Lower leg skin (tissue), 4 donors: ENCODE results near the gene TUSC7. TPM values are rescaled to one million over a fixed set of nuclear protein-coding genes. Genes with fewer than 3 reads are reported as not detected.

Source experiments
- DNase-seq, 2 donors: peaks; one replicate each; pipeline ENCODE4 v3.0.0-alpha.2; 2019; ENCODE audit warnings: low spot score in 2 of 2
- H3K4me3 ChIP-seq: fragments of 200-600 bp; sonication (generic); 2 replicates; pipeline ENCODE4 v1.5.1; 2017; ENCODE audit warnings: mild to moderate bottlenecking, low read depth; ENCODE audit not compliant: poor library complexity, severe bottlenecking
- CTCF ChIP-seq, 3 donors: fragments of 450-650 bp; IDR thresholded peaks; one replicate each; pipeline ENCODE4 v1.5.1; 2016; ENCODE audit warnings: antibody characterized with exemption in 3 of 3, mild to moderate bottlenecking in 3 of 3, moderate library complexity in 2 of 3
- POLR2A ChIP-seq, 2 donors: fragments of 450-650 bp; IDR thresholded peaks; one replicate each; pipeline ENCODE4 v1.6.1; 2016 to 2017; ENCODE audit warnings: antibody characterized with exemption in 2 of 2, mild to moderate bottlenecking in 1 of 2, moderate library complexity in 1 of 2
- WGBS, 2 donors: methylation state at CpG; one replicate each; pipeline ENCODE4 v1.1.5; 2018; 5-methylcytosine and 5-hydroxymethylcytosine counted together
- intact Hi-C: fragments of 100-400 bp; cut with DNase I; formaldehyde crosslinking; loops from one replicate; pipeline ENCODE4 v1.15.0; 2023; ENCODE audit warnings: low total_unique reads
- total RNA-seq, 4 donors: library from RNA; depleted of rRNA; stranded (reverse); fragments of >200 nt; gene quantifications; one replicate each; pipeline ENCODE4 v1.1.0, GENCODE V29; 2016

TUSC7 gene
- total RNA-seq, result not detected

DNA sequence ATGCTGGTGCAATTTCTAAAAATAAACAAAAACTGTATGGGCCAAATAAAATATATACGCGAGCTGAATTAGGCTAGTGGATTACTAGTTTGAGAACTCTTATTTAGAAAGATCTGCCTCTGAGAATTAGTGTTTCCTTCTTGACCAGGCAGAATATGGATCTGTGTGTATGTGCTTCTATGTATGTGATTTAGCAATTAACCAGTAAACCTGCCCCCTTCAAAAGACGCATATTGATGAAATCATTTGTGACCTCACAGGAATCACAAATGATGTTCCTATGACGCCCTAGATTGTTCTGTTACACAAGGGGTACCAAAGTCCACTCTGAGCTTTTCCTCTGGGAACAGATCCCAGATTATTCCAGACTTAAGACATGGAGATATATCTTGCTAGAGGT is at the start of gene TUSC7:
TUSC7 (plus strand) TSS at position 301 of the 400 bp plus-strand sequence.
- intact Hi-C loops, result no loop called here
- H3K4me3 ChIP-seq, result no peak within 1 kb of the TSS
- 88 to 91% methylated on average over 4 of the region's 4 CpGs for WGBS, 2 donors
- DNase-seq, result no peak
- TF ChIP-seq POLR2A (IDR thresholded peaks at IDR 0.05), result no peak

DNA sequence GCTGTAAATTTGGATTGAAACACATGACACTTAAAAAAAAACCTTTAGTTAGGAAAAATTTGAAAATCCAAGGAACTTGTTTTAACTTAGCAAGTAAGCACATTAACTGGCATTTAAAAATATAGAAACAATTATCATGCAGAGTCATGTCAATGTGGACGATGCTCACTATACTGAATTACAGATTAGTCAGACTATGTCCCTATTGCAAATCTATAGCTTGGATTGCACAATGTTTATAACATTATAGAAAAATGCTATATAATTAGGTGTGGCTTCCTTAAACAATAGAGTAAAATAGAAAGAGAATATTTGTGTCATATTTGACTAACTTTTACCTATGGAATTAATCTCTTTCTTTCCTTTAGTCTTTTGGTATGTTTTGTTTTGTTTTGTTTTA is 48.4 kb upstream of the TUSC7 start:
- 68 to 77% methylated on average over 1 of the region's 1 CpG for WGBS, 2 donors
- intact Hi-C loops, result no loop called here
- no peak overlapping the region for H3K4me3 ChIP-seq
- TF ChIP-seq POLR2A (IDR thresholded peaks at IDR 0.05) (no peak), CTCF (IDR thresholded peaks at IDR 0.05) (no peak)
- DNase-seq, result no peak

DNA sequence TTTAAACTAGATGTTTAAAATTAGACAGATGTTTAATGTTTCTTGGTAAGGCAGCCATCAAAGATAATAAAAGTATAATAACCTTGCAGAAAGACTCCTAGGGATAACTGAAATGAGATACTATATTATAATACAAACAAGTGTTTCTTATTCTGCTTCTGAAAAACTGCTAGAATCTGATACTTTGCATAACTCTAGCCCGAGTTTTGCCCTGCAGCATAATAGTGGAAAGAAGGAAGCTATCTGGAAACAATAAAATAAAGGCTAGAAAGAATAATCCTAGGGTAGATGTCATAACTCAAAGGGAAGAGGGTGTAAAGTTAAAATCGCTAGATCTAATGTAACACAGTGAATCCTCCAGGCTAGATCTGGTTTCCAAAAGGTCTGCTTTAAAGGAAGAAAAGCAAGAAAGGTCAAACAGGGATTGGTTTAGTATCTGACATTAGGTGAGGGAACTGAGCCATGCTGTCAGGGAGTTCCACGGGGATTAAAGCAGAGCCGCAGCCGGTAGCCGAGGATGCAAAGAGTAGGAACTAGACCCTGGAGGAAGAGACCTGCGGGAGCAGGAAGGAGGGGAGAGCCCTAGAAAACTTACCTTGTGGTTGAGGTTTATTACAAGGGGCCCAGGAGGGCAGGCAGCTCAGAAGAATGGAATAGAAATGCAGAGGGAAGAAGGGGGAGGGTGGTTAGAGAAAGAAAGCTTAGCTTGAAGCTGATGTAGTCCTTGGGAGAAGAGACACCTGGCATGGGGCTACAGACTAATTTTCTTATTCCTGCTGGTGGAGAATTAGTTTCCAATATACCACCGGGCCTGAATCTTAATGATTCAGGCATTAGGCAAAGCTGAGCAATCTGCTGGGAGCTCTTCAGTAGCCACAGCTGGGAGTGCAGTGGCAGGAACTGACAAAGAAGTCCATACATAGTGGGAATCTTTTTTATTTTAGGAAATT is 46.1 kb upstream of the TUSC7 start:
- H3K4me3 ChIP-seq, result no peak overlapping the region
- TF ChIP-seq POLR2A (IDR thresholded peaks at IDR 0.05) (no peak), CTCF (IDR thresholded peaks at IDR 0.05) (no peak)
- 30 to 33% methylated on average over 8 of the region's 8 CpGs for WGBS, 2 donors
- DNase-seq, result no peak
- intact Hi-C loops, result no loop called here

- no peak for TF ChIP-seq CTCF (IDR thresholded peaks at IDR 0.05)
- no peak for TF ChIP-seq POLR2A (IDR thresholded peaks at IDR 0.05)
- no peak for DNase-seq
- intact Hi-C loops, result no loop called here
- H3K4me3 ChIP-seq, result no peak overlapping the region
Observed at GRCh38 chr3:116667324-116667723, 42.3 kb upstream of the TUSC7 start.

GRCh38 chr3:116667791-116668190 is 41.8 kb upstream of the TUSC7 start:
- no peak for DNase-seq
- intact Hi-C loops, result no loop called here
- no peak for TF ChIP-seq CTCF (IDR thresholded peaks at IDR 0.05)
- no peak for TF ChIP-seq POLR2A (IDR thresholded peaks at IDR 0.05)
- H3K4me3 ChIP-seq, result no peak overlapping the region
- 52 to 62% methylated on average over 1 of the region's 1 CpG for WGBS, 2 donors

DNA sequence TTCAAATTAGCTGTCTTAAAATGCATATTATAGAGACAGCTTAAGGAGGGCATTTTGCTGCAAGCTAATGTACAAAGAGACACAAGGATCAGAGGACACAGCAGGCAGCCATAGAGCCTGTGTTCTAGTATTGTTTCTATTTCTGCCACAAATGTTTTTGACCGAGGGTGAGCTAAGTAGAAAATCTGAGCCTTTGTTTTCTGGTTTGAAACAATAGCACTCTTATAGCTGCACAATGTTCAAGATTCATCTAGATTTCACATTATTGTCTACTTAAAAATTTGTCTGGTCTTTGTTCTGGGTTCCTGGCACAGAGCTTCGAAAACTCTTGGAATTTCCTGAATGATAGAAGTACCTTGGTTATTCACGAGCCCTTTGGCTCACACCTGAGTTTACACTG is 40.0 kb upstream of the TUSC7 start:
- TF ChIP-seq CTCF (IDR thresholded peaks at IDR 0.05) (no peak), POLR2A (IDR thresholded peaks at IDR 0.05) (no peak)
- WGBS, 2 donors, result 62 to 72% methylated on average over 3 of the region's 3 CpGs
- intact Hi-C loops, result no loop called here
- no peak for DNase-seq
- H3K4me3 ChIP-seq, result no peak overlapping the region
